SK-N-SH treated with all-trans-retinoic acid at 6 μM for 48 hours (cell line): ENCODE measurements around the gene EPB41L2.
"Not testable (repeated sequence)": the region's sequence is repeated elsewhere in the genome, so short reads cannot be mapped to it uniquely, and the experiment has no call there.

Experiments
- ATAC-seq: fragments of 200-7000 bp; cut with Tn5 transposase; 3 replicates; pipeline ENCODE4 v1.9.1; 2020; ENCODE audit warnings: mild to moderate bottlenecking, moderate library complexity
- BACH2 ChIP-seq: fragments of 250-450 bp; sonication (Bioruptor Pico); IDR thresholded peaks from 2 replicates; pipeline ENCODE4 v1.9.0; 2021; ENCODE audit warnings: mild to moderate bottlenecking, borderline replicate concordance
- CREB5 ChIP-seq: fragments of 250-450 bp; sonication (Bioruptor Pico); IDR thresholded peaks from 2 replicates; pipeline ENCODE4 v1.5.1; 2020; ENCODE audit warnings: low read depth, mild to moderate bottlenecking, moderate library complexity
- ESRRG ChIP-seq: fragments of 250-450 bp; sonication (Bioruptor Pico); IDR thresholded peaks from 2 replicates; pipeline ENCODE4 v1.6.1; 2021; ENCODE audit warnings: mild to moderate bottlenecking
- GLIS3 ChIP-seq: fragments of 250-450 bp; sonication (Bioruptor Pico); IDR thresholded peaks from 2 replicates; pipeline ENCODE4 v1.5.0; 2020; ENCODE audit warnings: mild to moderate bottlenecking, moderate library complexity
- ISL1 ChIP-seq: fragments of 250-450 bp; sonication (Bioruptor Pico); IDR thresholded peaks from 2 replicates; pipeline ENCODE4 v2.1.2; 2022; ENCODE audit warnings: mild to moderate bottlenecking, moderate library complexity
- PATZ1 ChIP-seq: fragments of 250-450 bp; sonication (Bioruptor Pico); IDR thresholded peaks from 2 replicates; pipeline ENCODE4 v1.8.0; 2020; ENCODE audit warnings: mild to moderate bottlenecking, moderate library complexity, borderline replicate concordance
- POU6F1 ChIP-seq: fragments of 250-450 bp; sonication (Bioruptor Pico); IDR thresholded peaks from 2 replicates; pipeline ENCODE4 v1.8.0; 2021; ENCODE audit warnings: low read depth, mild to moderate bottlenecking, moderate library complexity, borderline replicate concordance
- PPARA ChIP-seq: fragments of 250-450 bp; sonication (Bioruptor Pico); IDR thresholded peaks from 2 replicates; pipeline ENCODE4 v1.5.0; 2020; ENCODE audit warnings: mild to moderate bottlenecking, borderline replicate concordance
- RARB ChIP-seq: fragments of 250-450 bp; sonication (Bioruptor Pico); IDR thresholded peaks from 2 replicates; pipeline ENCODE4 v1.8.0; 2021; ENCODE audit warnings: mild to moderate bottlenecking, moderate library complexity
- SNAI2 ChIP-seq: fragments of 250-450 bp; sonication (Bioruptor Pico); IDR thresholded peaks from 2 replicates; pipeline ENCODE4 v1.5.0; 2020; ENCODE audit warnings: mild to moderate bottlenecking, moderate library complexity
- TOX ChIP-seq: fragments of 250-450 bp; sonication (Bioruptor Pico); IDR thresholded peaks from 2 replicates; pipeline ENCODE4 v1.8.0; 2021; ENCODE audit warnings: mild to moderate bottlenecking, moderate library complexity, borderline replicate concordance
- ZC3H10 ChIP-seq: fragments of 250-450 bp; sonication (Bioruptor Pico); IDR thresholded peaks from 2 replicates; pipeline ENCODE4 v1.5.1; 2021; ENCODE audit warnings: mild to moderate bottlenecking, moderate library complexity
- ZFP3 ChIP-seq: fragments of 250-450 bp; sonication (Bioruptor Pico); IDR thresholded peaks from 2 replicates; pipeline ENCODE4 v1.5.0; 2020; ENCODE audit warnings: mild to moderate bottlenecking, moderate library complexity
- ZFP30 ChIP-seq: fragments of 450-650 bp; formaldehyde crosslinking; IDR thresholded peaks from 2 replicates; pipeline ENCODE4 v1.5.0; 2022; ENCODE audit warnings: mild to moderate bottlenecking, moderate library complexity
- ZNF565 ChIP-seq: fragments of 450-650 bp; formaldehyde crosslinking; conservative IDR thresholded peaks from 2 replicates; pipeline ENCODE4 v1.5.0; 2020; ENCODE audit warnings: low read depth, mild to moderate bottlenecking, moderate library complexity
- ZNF70 ChIP-seq: fragments of 450-650 bp; formaldehyde crosslinking; IDR thresholded peaks from 2 replicates; pipeline ENCODE4 v1.5.0; 2020; ENCODE audit warnings: mild to moderate bottlenecking, moderate library complexity
- ZNF8 ChIP-seq: fragments of 450-650 bp; formaldehyde crosslinking; IDR thresholded peaks from 2 replicates; pipeline ENCODE4 v1.5.0; 2020; ENCODE audit warnings: mild to moderate bottlenecking, moderate library complexity

EPB41L2 gene

GRCh38 chr6:130822736-130823135, 240.3 kb downstream of the EPB41L2 start:
- no peak for ATAC-seq
- TF ChIP-seq PPARA (CRISPR knock-in tag) (no peak), ZNF70 (no peak)

GRCh38 chr6:130815200-130816071, 247.6 kb downstream of the EPB41L2 start:
- no peak for TF ChIP-seq TOX (CRISPR knock-in tag)
- TF ChIP-seq ESRRG (CRISPR knock-in tag) = no peak
- no peak for TF ChIP-seq ZNF565
- no peak for TF ChIP-seq ISL1
- TF ChIP-seq CREB5 (CRISPR knock-in tag) = no peak
- TF ChIP-seq PPARA (CRISPR knock-in tag) = no peak
- no peak for TF ChIP-seq GLIS3 (CRISPR knock-in tag)
- TF ChIP-seq POU6F1 = no peak
- TF ChIP-seq PATZ1 = no peak
- TF ChIP-seq ZNF8 (CRISPR knock-in tag) = no peak
- no peak for ATAC-seq

- TF ChIP-seq TOX (CRISPR knock-in tag) (no peak), ZFP3 (no peak), BACH2 (no peak), PPARA (CRISPR knock-in tag) (no peak), ZNF565 (no peak), CREB5 (CRISPR knock-in tag) (no peak), ISL1 (no peak), ZC3H10 (CRISPR knock-in tag) (no peak), ZNF70 (no peak), RARB (no peak)
- ATAC-seq = no peak
Measured at GRCh38 chr6:130814506-130814905, 248.5 kb downstream of the EPB41L2 start.

- ATAC-seq = peak; percentile 71
- TF ChIP-seq TOX (CRISPR knock-in tag) (0 out of 2 replicates have a peak, but pooled peaks have one; percentile 29), ZFP30 (no peak), PATZ1 (no peak)
Measured at GRCh38 chr6:130811932-130812331, 251.1 kb downstream of the EPB41L2 start.

GRCh38 chr6:130810307-130811030, 252.6 kb downstream of the EPB41L2 start:
- ATAC-seq = peak; percentile 89
- TF ChIP-seq POU6F1 (no peak), TOX (CRISPR knock-in tag) (0 out of 2 replicates have a peak, but pooled peaks have one; percentile 5), SNAI2 (CRISPR knock-in tag) (no peak)

GRCh38 chr6:130801368-130801767, 261.7 kb downstream of the EPB41L2 start:
- not testable (repeated sequence) for ATAC-seq
